ENCODE measurements around the gene SLC26A11.
A peak's percentile ranks its signal among the peaks of the same experiment; 100 is the strongest.

Gene SLC26A11

DNA sequence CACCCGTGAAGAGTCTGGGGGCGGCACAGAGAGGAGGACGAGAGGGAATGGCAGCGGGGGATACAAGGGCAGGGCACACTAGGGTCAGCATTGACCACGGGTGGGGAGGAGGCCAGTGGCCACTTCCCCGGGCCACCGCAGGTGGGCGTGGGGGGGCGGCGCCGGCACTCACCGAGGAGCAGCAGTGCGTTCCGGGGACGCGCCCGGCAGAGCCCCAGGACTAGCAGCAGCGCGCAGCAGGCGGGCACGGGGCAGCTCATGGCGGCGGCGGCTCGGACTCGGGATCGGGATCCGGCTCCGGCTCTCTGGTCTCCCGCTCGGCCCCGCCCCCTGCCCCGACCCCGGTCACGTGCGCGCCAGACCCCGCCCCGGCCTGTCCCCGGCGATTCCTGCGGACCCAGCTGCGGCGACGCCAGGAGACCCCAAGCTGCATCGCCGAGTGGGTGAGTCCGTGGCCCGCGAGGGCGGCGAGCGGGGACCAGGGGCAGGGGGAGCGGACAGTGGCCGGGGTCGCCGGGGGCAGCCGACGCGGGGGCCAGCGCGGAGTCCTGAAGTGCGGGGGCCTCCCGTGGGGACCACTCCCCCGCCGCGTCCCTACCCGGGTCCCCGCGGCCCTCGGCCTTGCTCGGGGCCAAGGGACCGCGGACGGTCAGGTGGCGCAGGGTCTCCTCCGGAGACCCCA is at the start of gene SLC26A11, which contains the start of gene SGSH:
TSS of gene SLC26A11 (plus strand) at position 374 of the 682 bp plus-strand sequence. CDS start 1,134 bp downstream, outside the sequence.
TSS of gene SGSH (minus strand) at position 280 of the 682 bp plus-strand sequence. CDS start at position 260, 20 bp downstream.
- TF ChIP-seq, protein P1, sequence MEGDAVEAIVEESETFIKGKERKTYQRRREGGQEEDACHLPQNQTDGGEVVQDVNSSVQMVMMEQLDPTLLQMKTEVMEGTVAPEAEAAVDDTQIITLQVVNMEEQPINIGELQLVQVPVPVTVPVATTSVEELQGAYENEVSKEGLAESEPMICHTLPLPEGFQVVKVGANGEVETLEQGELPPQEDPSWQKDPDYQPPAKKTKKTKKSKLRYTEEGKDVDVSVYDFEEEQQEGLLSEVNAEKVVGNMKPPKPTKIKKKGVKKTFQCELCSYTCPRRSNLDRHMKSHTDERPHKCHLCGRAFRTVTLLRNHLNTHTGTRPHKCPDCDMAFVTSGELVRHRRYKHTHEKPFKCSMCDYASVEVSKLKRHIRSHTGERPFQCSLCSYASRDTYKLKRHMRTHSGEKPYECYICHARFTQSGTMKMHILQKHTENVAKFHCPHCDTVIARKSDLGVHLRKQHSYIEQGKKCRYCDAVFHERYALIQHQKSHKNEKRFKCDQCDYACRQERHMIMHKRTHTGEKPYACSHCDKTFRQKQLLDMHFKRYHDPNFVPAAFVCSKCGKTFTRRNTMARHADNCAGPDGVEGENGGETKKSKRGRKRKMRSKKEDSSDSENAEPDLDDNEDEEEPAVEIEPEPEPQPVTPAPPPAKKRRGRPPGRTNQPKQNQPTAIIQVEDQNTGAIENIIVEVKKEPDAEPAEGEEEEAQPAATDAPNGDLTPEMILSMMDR (IDR thresholded peaks at IDR 0.05): 0 out of 2 replicates have a peak, but pooled peaks have one; percentile 4
- no peak for TF ChIP-seq ZFX (IDR thresholded peaks at IDR 0.05; ENCODE audit: borderline replicate concordance)
- H3K27ac ChIP-seq: peak within 1 kb of the TSS; percentile 84

DNA sequence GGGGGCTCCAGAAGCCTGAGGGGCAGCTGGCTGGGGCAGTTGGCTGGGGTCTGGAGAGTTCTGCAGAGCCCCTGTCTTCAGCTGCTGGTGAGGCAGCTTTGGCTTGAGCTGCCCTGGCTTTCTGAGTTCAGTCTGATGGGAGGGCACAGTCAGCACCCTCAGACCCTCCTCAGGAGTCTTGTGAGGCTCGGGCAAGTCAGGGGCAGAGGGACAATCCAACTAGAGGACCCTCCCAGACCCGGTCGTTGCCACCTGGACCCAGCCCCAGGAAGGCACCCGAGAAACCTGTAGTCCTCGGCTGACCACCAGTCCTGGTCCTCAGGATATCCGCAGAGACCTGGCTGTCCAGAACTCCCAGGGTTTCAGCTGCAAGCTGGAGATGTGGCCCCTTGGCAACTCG is 48.5 kb upstream of the SLC26A11 start:
- no peak overlapping the region for H3K27ac ChIP-seq
- TF ChIP-seq, protein P1 (IDR thresholded peaks at IDR 0.05): no peak
- TF ChIP-seq ZFX (IDR thresholded peaks at IDR 0.05; ENCODE audit: borderline replicate concordance): no peak

DNA sequence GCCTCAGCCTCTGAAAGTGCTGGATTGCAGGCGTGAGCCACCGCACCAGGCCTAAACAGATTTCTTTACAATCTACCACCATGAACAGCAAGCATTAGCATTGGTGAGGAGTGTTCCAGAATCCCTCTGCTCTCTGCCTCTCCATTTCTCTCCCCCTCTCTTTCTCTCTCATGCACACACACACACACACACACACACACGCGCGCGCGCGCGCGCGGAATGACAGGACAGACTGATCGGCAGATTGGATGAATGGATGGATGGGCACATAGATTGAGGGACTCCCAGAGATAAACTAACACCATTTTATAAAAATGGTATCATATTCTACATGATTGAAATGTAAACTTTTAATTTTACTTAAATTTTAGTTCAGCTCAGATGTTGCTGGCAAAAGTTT is 47.1 kb upstream of the SLC26A11 start:
- no peak for TF ChIP-seq ZFX (IDR thresholded peaks at IDR 0.05; ENCODE audit: borderline replicate concordance)
- TF ChIP-seq, protein P1 (IDR thresholded peaks at IDR 0.05): no peak
- no peak overlapping the region for H3K27ac ChIP-seq

DNA sequence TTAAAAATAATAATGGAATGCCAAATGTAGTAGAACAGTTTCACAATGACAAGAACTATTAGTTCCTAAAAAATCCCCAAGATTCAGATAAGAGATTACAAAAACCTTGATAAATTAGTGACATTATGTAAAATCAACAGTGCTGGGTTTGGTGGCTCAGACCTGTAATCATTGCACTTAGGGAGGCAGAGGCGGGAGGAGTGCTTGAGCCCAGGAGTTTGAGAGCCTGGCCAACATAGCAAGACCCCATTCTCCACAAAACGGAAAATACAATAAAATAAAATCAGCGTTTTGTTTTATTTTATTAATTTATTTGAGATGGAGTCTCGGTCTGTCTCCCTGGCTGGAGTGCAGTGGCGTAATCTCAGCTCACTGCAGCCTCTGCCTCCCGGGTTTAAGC is 46.3 kb upstream of the SLC26A11 start:
- no peak overlapping the region for H3K27ac ChIP-seq
- TF ChIP-seq ZFX (IDR thresholded peaks at IDR 0.05; ENCODE audit: borderline replicate concordance): no peak
- TF ChIP-seq, protein P1 (IDR thresholded peaks at IDR 0.05): no peak

DNA sequence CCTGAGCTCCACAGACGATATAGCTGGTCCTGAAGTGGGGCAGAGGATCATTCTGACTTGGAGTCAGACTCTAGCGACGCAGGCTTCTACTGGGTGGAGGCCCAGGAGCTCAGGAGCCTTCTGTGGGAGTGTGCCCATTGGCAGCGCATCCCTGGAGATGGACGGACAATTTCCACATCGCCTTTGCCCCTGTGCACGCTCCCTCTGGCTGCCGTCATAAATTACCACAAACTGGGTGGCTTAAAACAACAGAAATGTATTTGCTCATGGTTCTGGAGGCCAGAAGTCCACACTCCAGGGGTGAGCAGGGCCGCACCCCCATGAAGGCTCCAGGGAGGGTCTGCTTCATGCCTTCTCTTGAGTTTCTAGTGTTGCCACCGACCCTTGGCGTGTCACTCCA is 43.5 kb upstream of the SLC26A11 start:
- no peak overlapping the region for H3K27ac ChIP-seq
- TF ChIP-seq ZFX (IDR thresholded peaks at IDR 0.05; ENCODE audit: borderline replicate concordance): no peak
- TF ChIP-seq, protein P1 (IDR thresholded peaks at IDR 0.05): no peak

DNA sequence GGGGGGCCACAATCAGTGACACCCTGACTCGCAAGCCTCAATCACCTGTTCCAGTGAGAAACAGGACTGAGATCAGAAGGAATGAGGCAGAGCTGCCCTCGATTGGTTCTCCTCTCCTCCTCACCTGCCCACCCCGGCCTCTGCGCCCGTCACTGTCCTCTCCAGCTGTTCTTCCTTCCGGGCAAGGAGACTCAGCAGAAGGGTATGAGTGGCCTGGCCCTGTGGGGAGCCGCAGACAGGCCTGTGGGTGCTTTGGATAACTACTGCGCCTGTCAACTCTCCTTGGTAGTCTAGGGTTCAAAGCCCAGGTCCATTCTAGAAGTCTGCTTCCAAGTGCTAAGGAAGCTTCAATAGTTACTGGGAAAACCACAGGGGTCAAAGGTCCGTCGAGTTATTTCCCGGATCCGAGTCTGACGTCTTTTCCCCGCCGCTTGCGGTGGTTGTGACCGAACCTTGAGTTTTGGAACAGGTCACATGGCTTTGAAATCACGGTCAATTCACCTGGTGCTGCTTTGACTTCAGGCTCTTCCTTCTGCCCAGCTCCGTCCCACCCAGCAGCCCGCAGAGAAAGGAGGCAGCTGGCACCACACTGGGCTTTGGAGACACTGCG is 42.1 kb upstream of the SLC26A11 start:
- TF ChIP-seq, protein P1 (IDR thresholded peaks at IDR 0.05): no peak
- no peak for TF ChIP-seq ZFX (IDR thresholded peaks at IDR 0.05; ENCODE audit: borderline replicate concordance)
- H3K27ac ChIP-seq: no peak overlapping the region

DNA sequence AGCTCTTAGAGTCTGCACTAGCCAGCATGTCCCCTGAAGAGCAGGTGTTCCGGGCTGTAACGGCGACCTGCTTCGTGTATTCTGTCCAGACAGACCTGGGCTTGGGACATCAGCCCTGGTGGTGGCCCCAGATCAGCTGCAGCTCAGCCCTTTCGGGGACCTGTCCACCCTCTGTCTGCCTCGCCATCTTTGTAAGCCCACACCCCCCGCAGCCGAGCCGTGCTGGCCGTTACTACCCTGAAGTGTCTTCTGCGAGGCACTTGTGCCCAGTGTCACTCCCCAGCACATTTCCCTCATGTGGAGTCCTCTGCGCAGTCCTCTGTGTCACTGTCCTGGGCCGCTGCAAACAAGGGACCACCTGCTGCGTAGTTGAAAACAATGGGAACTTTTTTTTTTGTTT is 40.0 kb upstream of the SLC26A11 start:
- H3K27ac ChIP-seq: no peak overlapping the region
- TF ChIP-seq ZFX (IDR thresholded peaks at IDR 0.05; ENCODE audit: borderline replicate concordance): no peak
- TF ChIP-seq, protein P1 (IDR thresholded peaks at IDR 0.05): no peak

Data from 22Rv1 (cell line).